Effector memory CD4-positive, alpha-beta T cell (primary cell): ENCODE measurements around the gene MBD3L3.
"Not testable (repeated sequence)": the region's sequence is repeated elsewhere in the genome, so short reads cannot be mapped to it uniquely, and the experiment has no call there.

Experiments used
- DNase-seq, 3 donors: peaks; one replicate each; pipeline ENCODE4 v3.0.0-alpha.2; 2020
- H3K27ac ChIP-seq: 2 replicates; pipeline ENCODE4 v1.7.0; 2013; ENCODE audit warnings: mild to moderate bottlenecking, low read length, moderate library complexity; ENCODE audit not compliant: insufficient read depth, poor library complexity, severe bottlenecking
- H3K27me3 ChIP-seq: replicated peaks from 2 replicates; pipeline ENCODE4 v1.7.0; 2013; ENCODE audit warnings: mild to moderate bottlenecking, low read length; ENCODE audit not compliant: insufficient read depth, control insufficient read depth, poor library complexity, severe bottlenecking
- H3K36me3 ChIP-seq: 2 replicates; pipeline ENCODE4 v1.7.0; 2013; ENCODE audit warnings: mild to moderate bottlenecking, low read length, moderate library complexity; ENCODE audit not compliant: control insufficient read depth, insufficient read depth
- H3K4me1 ChIP-seq: 2 replicates; pipeline ENCODE4 v1.7.0; 2013; ENCODE audit warnings: low read length, mild to moderate bottlenecking; ENCODE audit not compliant: control insufficient read depth, insufficient read depth, poor library complexity, severe bottlenecking
- H3K4me3 ChIP-seq: 2 replicates; pipeline ENCODE4 v1.7.0; 2013; ENCODE audit warnings: low read length, low read depth, mild to moderate bottlenecking; ENCODE audit not compliant: insufficient read depth, poor library complexity, severe bottlenecking
- H3K9me3 ChIP-seq: 2 replicates; pipeline ENCODE4 v1.7.0; 2013; ENCODE audit warnings: mild to moderate bottlenecking, low read length, moderate library complexity; ENCODE audit not compliant: control insufficient read depth
- total RNA-seq, 3 donors: gene quantifications; one replicate each; lab custom pipeline; 2026; lab: John Stamatoyannopoulos, UW

Gene MBD3L3
- 0 reads per million in 3 donors for total RNA-seq

- H3K27me3 ChIP-seq, H3K36me3 ChIP-seq, H3K4me3 ChIP-seq, H3K9me3 ChIP-seq, H3K27ac ChIP-seq, DNase-seq, H3K4me1 ChIP-seq: not testable (repeated sequence)
Observed at GRCh38 chr19:7058576-7058975, at the start of gene MBD3L3. Gene MBD3L3, minus strand, starts transcription at chr19:7058676. Its CDS starts 71 bp downstream, at chr19:7058605.

DNA sequence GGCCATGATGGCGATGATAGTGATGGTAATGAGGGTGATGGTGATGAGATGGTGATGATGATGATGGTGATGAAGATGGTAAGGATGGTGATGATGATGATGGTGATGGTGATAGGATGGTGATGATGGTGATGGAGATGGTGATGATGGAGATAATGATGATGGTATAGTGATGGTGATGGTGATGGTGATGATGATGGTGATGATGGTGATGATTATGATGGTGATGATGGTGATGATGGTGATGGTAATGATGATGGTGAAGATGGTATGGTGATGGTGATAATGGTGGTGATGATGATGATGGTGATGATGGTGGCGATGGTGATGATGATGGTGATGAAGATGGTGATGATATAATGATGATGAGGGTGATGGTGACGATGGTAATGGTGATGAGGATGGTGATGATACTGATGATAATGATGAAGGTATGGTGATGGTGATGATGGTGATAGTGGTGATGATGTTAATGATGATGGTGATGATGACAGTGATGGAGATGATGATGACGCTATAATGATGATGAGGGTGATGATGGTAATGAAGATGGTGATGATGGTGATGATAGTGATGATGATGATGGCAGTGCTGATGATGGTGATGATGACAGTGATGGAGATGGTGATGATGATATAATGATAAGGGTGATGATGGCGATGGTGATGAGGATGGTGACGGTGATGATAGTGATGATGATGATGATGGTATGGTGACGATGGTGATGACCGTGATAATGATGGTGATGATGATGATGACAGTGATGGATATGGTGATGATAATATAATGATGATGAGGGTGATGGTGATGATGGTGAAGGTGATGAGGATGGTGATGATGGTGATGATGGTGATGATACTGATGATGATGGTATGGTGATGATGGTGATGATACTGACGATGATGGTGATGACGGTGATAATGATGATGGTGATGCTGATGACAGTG, 48.5 kb upstream of the MBD3L3 start:
- Histone ChIP-seq H3K36me3 (no peaks in the 10 kb centered on the region), H3K9me3 (no peaks in the 10 kb centered on the region), H3K27me3 (no peaks in the 10 kb centered on the region), H3K4me3 (no peak overlapping the region), H3K27ac (no peak overlapping the region), H3K4me1 (no peaks in the 10 kb centered on the region)
- DNase-seq: no peak

DNA sequence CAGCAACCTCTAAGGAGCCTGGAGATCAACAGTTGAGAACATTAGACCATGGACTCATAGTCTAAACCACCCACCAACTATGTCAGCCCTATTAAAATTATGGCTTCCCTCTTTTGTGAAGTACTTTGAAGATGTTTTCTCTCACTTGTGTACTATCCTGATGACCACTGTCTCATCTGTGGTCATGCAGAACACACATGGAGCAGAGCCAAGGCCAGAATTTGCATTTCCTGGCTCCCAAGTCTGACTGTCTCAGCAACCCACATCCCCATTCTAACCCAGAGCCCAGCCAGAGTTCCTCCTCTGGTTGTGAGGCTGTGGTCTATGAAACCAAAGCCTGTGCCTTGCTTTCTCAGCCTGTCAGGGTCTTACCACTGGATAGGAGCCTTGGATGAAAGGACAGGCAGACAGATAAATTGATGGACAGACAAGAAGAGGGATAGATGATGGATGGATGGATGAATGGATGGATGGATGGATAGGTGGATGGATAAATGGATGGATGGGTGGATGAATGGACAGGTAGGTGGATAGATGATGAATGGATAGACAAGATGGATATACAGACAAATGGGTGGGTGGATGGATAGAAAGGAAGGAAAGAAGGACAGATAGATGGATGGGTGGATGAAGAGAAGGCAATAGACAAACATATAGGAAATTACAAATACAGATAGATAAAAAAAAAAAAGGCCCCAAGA, 46.4 kb upstream of the MBD3L3 start:
- H3K4me3 ChIP-seq: no peak overlapping the region
- H3K4me1 ChIP-seq: peaks cover 5% of the 10 kb centered on the region
- DNase-seq: no peak
- H3K27ac ChIP-seq: no peak overlapping the region
- H3K27me3 ChIP-seq: no peaks in the 10 kb centered on the region
- no peaks in the 10 kb centered on the region for H3K9me3 ChIP-seq
- H3K36me3 ChIP-seq: no peaks in the 10 kb centered on the region

- peak in 1 of 3 donors; percentile 2 for DNase-seq
Observed at GRCh38 chr19:7101498-7102253, 43.2 kb upstream of the MBD3L3 start.

GRCh38 chr19:7099597-7099921, 41.1 kb upstream of the MBD3L3 start:
- peak overlapping the region; percentile 63 for H3K4me3 ChIP-seq
- no peaks in the 10 kb centered on the region for H3K27me3 ChIP-seq
- H3K4me1 ChIP-seq: peaks cover 12% of the 10 kb centered on the region
- peaks cover 6% of the 10 kb centered on the region for H3K9me3 ChIP-seq
- peak in 1 of 3 donors; percentile 39 for DNase-seq
- no peaks in the 10 kb centered on the region for H3K36me3 ChIP-seq
- peak overlapping the region; percentile 82 for H3K27ac ChIP-seq

More at GRCh38 chr19:7101498-7102253, 43.2 kb upstream of the MBD3L3 start:
- H3K4me1 ChIP-seq: peaks cover 12% of the 10 kb centered on the region
- no peak overlapping the region for H3K27ac ChIP-seq
- H3K9me3 ChIP-seq: no peaks in the 10 kb centered on the region
- no peak overlapping the region for H3K4me3 ChIP-seq
- H3K27me3 ChIP-seq: no peaks in the 10 kb centered on the region
- H3K36me3 ChIP-seq: no peaks in the 10 kb centered on the region

- DNase-seq: peak; percentile 64 to 80 (median 80)
- peaks cover 6% of the 10 kb centered on the region for H3K9me3 ChIP-seq
- H3K4me1 ChIP-seq: peaks cover 12% of the 10 kb centered on the region
- peak overlapping the region; percentile 82 for H3K27ac ChIP-seq
- H3K27me3 ChIP-seq: no peaks in the 10 kb centered on the region
- H3K36me3 ChIP-seq: no peaks in the 10 kb centered on the region
- H3K4me3 ChIP-seq: peak overlapping the region; percentile 63
Observed at GRCh38 chr19:7098701-7099596, 40.5 kb upstream of the MBD3L3 start.

DNA sequence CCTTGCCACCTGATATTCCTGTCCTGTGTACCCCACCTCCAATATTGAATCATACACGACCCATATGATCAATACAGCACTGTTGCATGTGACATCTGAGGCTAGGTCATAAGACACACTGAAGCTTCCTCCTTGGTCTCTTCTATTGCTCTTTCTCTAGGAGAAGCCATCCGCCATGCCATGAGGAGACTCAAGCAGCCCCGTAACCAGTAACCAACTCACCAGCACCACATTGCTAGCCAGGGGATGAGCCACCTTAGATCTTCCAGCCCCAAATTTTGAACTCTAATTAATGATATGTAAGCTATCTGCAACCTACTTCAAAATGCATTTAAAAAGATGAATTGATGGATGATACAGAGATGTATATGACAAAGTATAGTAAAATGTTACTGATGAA, 39.6 kb upstream of the MBD3L3 start:
- Histone ChIP-seq H3K4me3 (no peak overlapping the region), H3K27ac (no peak overlapping the region)
- DNase-seq: no peak

GRCh38 chr19:7088999-7089398, 30.5 kb upstream of the MBD3L3 start:
- Histone ChIP-seq H3K9me3 (peaks cover 48% of the 10 kb centered on the region), H3K36me3 (peaks cover 14% of the 10 kb centered on the region), H3K4me1 (no peaks in the 10 kb centered on the region), H3K4me3 (no peak overlapping the region), H3K27me3 (no peaks in the 10 kb centered on the region), H3K27ac (no peak overlapping the region)
- no peak for DNase-seq

More for the DNA sequence above, 39.6 kb upstream of the MBD3L3 start:
- Histone ChIP-seq H3K9me3 (peaks cover 6% of the 10 kb centered on the region), H3K4me1 (peaks cover 12% of the 10 kb centered on the region), H3K27me3 (no peaks in the 10 kb centered on the region), H3K36me3 (no peaks in the 10 kb centered on the region)
